SKM-1 (cell line): Measurements from ENCODE around the gene VAT1.
"Not testable (repeated sequence)": the region's sequence is repeated elsewhere in the genome, so short reads cannot be mapped to it uniquely, and the experiment has no call there.

Experiments used
- DNase-seq: peaks from one replicate; lab custom pipeline; 2025; ENCODE audit not compliant: unreplicated experiment; lab: John Stamatoyannopoulos, UW

VAT1 gene

GRCh38 chr17:42975701-42976100, 46.5 kb downstream of the VAT1 start:
- not testable (repeated sequence) for DNase-seq

DNA sequence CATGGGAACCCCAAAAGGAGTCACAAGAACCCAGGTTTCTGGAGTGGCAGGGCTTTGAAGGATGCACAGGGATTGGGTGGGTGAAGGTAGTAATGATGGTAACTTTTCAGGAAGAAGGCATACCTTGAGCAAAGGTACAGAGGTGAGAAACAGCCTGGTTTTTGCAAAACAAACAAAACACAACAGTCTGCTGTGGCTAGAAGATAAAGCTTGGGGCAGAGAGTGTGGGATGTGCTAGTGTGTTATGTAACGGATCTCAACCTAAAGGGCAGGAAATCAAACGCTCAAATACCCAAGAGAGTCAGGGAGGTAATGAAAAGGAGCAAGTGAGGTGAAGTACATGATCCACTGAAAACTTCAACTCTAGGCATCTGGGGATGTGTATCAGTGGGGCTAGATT, 46.9 kb downstream of the VAT1 start:
- no peak for DNase-seq

DNA sequence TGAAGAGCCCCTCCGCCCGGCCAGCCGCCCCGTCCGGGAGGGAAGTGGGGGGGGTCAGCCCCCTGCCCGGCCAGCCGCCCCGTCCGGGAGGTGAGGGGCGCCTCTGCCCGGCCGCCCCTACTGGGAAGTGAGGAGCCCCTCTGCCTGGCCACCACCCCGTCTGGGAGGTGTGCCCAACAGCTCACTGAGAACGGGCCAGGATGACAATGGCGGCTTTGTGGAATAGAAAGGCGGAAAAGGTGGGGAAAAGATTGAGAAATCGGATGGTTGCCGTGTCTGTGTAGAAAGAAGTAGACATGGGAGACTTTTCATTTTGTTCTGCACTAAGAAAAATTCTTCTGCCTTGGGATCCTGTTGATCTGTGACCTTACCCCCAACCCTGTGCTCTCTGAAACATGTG, 48.9 kb downstream of the VAT1 start:
- DNase-seq: not testable (repeated sequence)

- no peak for DNase-seq
These were observed 50.6 kb downstream of the VAT1 start for GRCh38 chr17:42971589-42971988.

DNA sequence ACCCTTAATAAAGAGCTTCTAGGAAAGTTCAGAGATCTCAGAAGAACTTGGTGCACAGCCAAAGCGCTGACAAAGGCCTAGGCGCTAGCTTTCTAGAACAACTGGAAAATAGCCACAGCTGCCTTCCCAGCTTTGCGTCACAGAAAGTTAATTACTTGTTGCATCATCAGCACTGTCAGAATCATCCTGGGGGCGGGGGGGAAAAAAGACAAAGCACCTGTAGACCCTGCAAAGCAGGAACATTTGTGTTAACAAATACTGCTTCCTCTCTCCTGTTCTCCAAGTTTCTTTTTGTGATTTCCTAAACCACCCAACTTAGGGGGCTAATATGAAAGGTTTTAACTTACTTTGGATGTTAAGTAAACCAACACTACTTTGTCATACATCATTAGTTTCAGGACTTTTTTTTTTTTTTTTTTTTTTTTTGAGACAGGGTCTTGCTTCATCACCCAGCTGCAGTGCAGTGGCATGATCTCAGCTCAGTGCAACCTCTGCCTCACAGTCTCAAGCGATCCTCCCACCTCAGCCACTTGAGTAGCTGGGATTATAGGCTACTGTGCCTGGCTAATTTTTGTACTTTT, 53.1 kb downstream of the VAT1 start:
- no peak for DNase-seq

DNA sequence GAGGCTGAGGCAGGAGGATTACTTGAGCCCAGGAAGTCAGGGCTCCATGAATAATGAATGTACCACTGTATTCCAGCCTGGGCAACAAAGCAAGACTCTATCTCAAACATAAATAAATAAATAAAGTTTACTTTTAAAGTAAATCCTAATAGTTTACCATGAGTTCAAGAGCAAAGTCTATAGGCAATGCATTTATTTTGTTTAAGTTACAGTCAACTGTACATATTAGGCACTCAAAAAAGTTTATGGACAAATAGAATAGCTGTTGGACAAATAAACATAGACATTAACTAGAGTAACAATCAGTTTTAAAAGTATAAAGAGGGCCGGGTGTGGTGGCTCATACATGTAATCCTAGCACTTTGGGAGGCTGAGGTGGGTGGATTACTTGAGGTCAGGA, 54.3 kb downstream of the VAT1 start:
- DNase-seq: no peak
